GM19395 (cell line): Measurements from ENCODE around the gene BLOC1S3.
"Not testable (repeated sequence)": the region's sequence is repeated elsewhere in the genome, so short reads cannot be mapped to it uniquely, and the experiment has no call there.

Experiments used
- ATAC-seq: cut with Tn5 transposase; IDR thresholded peaks from one replicate; pipeline ENCODE4 v1.9.1; 2021; ENCODE audit warnings: mild to moderate bottlenecking, moderate library complexity; ENCODE audit not compliant: unreplicated experiment

BLOC1S3 gene

GRCh38 chr19:45218426-45218825 is 39.8 kb downstream of the BLOC1S3 start:
- no peak for ATAC-seq

- no peak for ATAC-seq
Observed at GRCh38 chr19:45218911-45219743, 40.5 kb downstream of the BLOC1S3 start.

GRCh38 chr19:45222724-45223123 is 44.1 kb downstream of the BLOC1S3 start:
- no peak for ATAC-seq

- no peak for ATAC-seq
Observed at GRCh38 chr19:45223879-45224278, 45.3 kb downstream of the BLOC1S3 start.

DNA sequence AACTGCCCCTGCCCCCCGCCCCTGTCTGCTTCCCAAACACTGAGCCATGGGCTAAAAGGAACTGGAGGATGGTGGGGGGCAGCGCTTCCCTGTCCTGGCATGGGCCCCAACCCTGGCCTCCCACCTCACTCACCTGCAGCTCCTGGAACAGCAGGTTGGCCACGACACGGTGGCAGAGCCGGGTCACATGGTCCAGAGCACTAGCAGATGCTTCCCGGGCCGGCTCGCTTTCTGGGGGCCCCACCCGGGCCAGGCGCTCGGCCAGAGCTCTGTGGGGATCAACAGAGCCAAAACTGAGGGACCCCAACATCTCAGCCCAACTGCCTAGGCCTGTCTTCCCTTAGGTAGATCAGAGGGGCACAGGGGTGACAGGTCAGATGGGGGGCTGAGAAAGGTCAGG is 46.1 kb downstream of the BLOC1S3 start:
- ATAC-seq = no peak

- ATAC-seq = not testable (repeated sequence)
Observed at GRCh38 chr19:45229056-45229455, 50.5 kb downstream of the BLOC1S3 start.
